ENCODE data around the gene ATL2.

ATL2 gene

DNA sequence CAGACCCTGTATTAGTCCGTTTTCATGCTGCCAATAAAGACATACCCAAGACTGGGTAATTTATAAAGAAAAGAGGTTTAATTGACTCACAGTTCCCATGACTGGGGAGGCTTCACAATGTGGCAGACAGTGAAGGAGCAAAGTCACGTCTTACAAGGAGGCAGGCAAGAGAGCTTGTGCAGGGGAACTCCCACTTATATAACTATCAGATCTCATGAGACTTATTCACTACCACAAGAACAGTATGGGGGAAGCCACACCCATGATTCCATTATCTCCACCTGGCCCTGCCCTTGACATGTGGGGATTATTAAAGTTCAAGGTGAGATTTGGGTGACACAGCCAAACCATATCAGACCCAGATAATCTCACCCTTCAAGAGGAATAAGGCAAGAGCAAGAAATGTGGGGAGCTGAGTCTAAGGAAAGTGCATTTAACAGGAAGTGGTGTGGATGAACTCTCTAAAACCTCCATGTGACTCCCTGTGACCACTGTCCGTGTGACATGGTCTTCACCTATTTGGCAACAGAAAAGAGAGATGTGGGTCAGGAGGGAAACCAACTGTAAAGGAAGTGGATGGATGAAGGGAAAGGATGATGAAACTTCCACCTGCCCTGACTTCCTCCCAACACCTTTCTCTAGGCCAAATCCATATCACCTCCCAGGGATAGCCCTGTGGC is 110.6 kb downstream of the ATL2 start:
- DNase-seq (ENCODE audit: low read depth), result no peak
- TF ChIP-seq, protein P1, sequence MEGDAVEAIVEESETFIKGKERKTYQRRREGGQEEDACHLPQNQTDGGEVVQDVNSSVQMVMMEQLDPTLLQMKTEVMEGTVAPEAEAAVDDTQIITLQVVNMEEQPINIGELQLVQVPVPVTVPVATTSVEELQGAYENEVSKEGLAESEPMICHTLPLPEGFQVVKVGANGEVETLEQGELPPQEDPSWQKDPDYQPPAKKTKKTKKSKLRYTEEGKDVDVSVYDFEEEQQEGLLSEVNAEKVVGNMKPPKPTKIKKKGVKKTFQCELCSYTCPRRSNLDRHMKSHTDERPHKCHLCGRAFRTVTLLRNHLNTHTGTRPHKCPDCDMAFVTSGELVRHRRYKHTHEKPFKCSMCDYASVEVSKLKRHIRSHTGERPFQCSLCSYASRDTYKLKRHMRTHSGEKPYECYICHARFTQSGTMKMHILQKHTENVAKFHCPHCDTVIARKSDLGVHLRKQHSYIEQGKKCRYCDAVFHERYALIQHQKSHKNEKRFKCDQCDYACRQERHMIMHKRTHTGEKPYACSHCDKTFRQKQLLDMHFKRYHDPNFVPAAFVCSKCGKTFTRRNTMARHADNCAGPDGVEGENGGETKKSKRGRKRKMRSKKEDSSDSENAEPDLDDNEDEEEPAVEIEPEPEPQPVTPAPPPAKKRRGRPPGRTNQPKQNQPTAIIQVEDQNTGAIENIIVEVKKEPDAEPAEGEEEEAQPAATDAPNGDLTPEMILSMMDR (IDR thresholded peaks at IDR 0.05; ENCODE audit: insufficient read depth, low read depth, low read length, missing control alignments), result no peak
- no peak overlapping the region for H3K4me3 ChIP-seq (ENCODE audit: low read length)

DNA sequence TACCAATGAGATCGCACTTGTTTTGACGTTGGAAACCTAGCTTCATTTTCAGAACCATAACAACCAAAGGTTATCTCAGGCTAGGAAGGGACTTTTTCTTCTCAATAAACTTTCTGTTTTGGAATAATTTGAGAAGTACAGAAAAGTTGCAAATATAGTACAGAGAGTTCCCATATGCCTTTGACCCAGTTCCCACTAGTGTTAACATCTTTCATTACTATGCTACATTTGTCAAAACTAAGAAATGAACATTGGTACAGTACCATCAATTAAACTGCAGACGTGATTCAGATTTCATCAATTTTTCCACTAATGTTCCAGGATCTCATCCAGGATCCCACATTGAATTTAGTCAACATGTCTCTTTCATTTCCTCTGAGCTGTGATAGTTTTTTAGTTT is 111.6 kb downstream of the ATL2 start:
- TF ChIP-seq, protein P1 (IDR thresholded peaks at IDR 0.05; ENCODE audit: insufficient read depth, low read depth, low read length, missing control alignments), result no peak
- no peak for DNase-seq (ENCODE audit: low read depth)

DNA sequence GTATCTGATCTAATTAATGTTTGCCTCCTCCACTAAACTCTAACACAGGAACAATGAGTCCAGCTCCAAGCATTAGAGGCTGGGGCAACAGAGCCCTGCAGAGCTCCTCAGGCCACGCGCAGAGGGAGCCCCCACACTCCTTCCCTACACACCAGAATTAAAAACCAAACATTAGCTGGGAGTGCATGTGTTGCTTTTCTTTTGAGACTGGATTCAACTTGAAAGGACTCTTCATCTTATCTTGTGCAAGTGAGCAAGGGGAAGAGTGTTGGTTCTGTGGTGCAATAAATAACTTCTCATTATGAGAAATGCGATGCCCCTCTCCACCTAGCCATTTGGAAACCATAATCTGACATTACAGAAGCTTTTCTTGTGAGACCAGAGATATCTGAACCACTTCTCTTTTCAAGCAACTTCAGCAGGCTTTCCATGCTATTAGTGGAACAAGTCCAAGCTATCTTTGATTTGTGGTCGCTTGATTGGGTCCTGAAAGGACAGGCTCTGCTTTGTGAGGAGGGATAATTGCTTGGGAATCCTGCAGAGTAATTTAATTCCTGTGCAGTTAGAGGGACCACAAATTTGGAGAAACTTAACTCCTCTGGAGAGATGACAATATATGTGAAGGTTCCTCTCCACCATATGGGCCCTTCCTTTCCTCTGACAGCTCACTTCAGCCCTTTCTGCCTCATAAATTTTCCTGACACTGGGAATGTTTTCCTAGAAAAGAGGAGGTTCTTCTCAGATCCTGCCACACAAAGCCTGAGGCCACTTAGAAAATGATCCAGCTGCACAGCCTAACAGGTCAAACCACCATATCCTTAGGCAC is 112.5 kb downstream of the ATL2 start:
- no peak for DNase-seq (ENCODE audit: low read depth)
- TF ChIP-seq, protein P1 (IDR thresholded peaks at IDR 0.05; ENCODE audit: insufficient read depth, low read depth, low read length, missing control alignments), result no peak
- H3K4me3 ChIP-seq (ENCODE audit: low read length), result no peak overlapping the region

More for the DNA sequence above, 111.6 kb downstream of the ATL2 start:
- no peak overlapping the region for H3K4me3 ChIP-seq (ENCODE audit: low read length)

DNA sequence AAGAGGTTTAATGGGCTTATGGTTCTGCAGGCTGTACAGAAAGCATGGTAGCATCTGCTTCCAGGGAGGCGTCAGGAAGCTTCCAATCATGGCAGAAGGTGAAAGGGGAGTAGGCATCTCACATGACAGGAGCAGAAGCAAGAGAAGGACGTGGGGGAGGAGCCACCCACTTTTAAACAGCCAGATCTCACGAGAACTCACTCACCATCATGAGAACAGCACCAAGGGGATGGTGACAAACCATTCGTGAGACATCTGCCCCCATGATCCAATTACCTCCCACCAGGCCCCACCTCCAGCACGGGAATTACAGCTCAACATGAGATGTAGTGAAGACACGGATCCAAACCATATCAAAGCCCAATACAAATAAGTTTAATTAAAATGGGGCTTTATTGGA is 113.8 kb downstream of the ATL2 start:
- TF ChIP-seq, protein P1 (IDR thresholded peaks at IDR 0.05; ENCODE audit: insufficient read depth, low read depth, low read length, missing control alignments), result no peak
- DNase-seq (ENCODE audit: low read depth), result no peak
- no peak overlapping the region for H3K4me3 ChIP-seq (ENCODE audit: low read length)

DNA sequence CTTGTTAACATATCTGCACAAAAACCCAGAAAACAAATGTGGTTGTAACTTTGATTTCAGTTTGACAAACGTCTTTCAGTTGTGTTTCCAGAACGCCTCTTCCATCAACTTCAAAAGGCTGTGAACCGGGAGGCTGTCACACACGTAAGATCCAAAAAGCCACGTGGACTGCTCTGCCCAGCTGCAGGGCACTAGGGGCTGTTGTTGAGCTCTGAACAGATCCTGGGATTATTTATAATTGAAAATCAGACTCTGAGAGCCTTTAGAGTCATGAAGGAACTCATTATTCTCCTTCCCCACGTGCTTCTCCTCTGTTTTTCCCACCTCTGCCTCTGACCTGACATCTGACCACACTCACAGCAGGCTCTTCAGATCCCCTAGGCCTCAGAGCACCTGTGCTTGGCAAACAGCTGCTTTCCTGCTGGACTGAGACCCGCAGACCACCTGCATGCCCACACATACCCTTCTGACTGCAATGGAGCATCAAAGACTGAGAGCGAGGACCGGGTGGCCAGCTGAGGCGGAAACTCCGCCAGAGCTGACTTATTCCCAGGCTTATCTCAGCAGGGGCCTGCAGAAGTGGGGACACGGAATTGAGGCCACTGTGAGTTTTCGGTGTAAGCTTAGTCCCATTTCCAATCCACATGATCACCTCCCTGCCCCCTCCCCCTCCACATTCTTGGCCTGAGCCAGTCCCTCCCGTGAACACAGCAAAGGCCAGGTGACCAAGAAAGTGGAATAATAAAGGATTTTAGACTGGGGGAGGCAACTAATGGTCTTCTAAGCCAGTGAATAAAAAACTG is 114.8 kb downstream of the ATL2 start:
- no peak overlapping the region for H3K4me3 ChIP-seq (ENCODE audit: low read length)
- TF ChIP-seq, protein P1 (IDR thresholded peaks at IDR 0.05; ENCODE audit: insufficient read depth, low read depth, low read length, missing control alignments), result no peak
- no peak for DNase-seq (ENCODE audit: low read depth)

DNA sequence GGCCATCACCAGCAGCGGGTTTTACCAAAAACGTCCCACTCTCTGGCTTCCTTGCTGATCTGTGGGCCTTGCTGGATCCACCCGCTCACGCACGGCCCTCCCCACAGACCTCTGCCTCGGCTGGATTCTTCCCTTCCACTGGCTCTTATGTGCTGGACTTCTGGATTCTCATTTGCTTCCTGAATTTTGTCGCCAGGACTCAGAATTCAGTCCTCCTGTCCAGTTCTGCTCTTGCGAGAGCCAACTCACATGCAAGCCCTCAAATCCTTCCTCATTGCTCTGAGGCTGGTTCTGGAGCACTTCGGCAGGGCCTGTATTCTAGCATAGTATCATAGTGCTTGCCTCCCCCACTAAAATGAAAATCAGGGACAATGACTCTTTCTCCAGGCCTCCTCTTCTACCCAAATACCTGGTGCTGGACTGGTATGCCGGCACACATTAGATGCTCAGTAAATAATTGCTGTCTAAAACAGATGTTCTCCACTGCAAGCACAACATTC is 115.5 kb downstream of the ATL2 start:
- H3K4me3 ChIP-seq (ENCODE audit: low read length), result no peak overlapping the region
- TF ChIP-seq, protein P1 (IDR thresholded peaks at IDR 0.05; ENCODE audit: insufficient read depth, low read depth, low read length, missing control alignments), result no peak
- no peak for DNase-seq (ENCODE audit: low read depth)
